Ovary (tissue), 3 donors: ENCODE measurements around the gene DIRAS1.

Source experiments
- CTCF ChIP-seq, 3 donors: fragments of 450-650 bp in 2 of 3; fragments of 200-600 bp in 1 of 3; IDR thresholded peaks; one replicate each; pipeline versions ENCODE4 v1.5.1 to v1.8.0; 2016 to 2022; ENCODE audit warnings: antibody characterized with exemption in 3 of 3, mild to moderate bottlenecking in 1 of 3
- EP300 ChIP-seq: sonication (generic); formaldehyde crosslinking; IDR thresholded peaks from one replicate; pipeline ENCODE4 v1.6.1; 2017; ENCODE audit warnings: antibody characterized with exemption
- POLR2A ChIP-seq: fragments of 450-650 bp; IDR thresholded peaks from one replicate; pipeline ENCODE4 v1.6.1; 2017; ENCODE audit warnings: antibody characterized with exemption, mild to moderate bottlenecking, moderate library complexity
- donor health status: DM: no; HTN: no; CAD: no.

GRCh38 chr19:2732883-2733282, 11.7 kb upstream of the DIRAS1 start:
- no peak for TF ChIP-seq CTCF (IDR thresholded peaks at IDR 0.05)
- no peak for TF ChIP-seq POLR2A
- no peak for TF ChIP-seq EP300
